WTC11 (cell line): ENCODE measurements around the gene MARCHF10. TPM values are rescaled to one million over a fixed set of nuclear protein-coding genes. Genes with fewer than 3 reads are reported as not detected.
A peak's percentile ranks its signal among the peaks of the same experiment; 100 is the strongest.

Source experiments
- ATAC-seq: fragments of 200-7000 bp; cut with Tn5 transposase; 2 replicates; pipeline ENCODE4 v1.10.0; 2021; ENCODE audit warnings: mild to moderate bottlenecking, moderate library complexity
- CTCF ChIA-PET: fragments of 300-600 bp; sonication (Branson Sonifier 250); formaldehyde crosslinking; loops from one replicate; lab custom pipeline; 2021; ENCODE audit warnings: antibody characterized with exemption; lab: Charles Lee
- POLR2A ChIA-PET: fragments of 350-600 bp; sonication (Branson Sonifier 250); formaldehyde crosslinking; loops from one replicate; lab custom pipeline; 2021; ENCODE audit warnings: antibody characterized with exemption; lab: Charles Lee
- DNase-seq: peaks from one replicate; pipeline ENCODE4 v3.0.0; 2021; ENCODE audit warnings: low spot score
- H3K27ac Mint-ChIP-seq: 2 replicates; pipeline ENCODE4 v1.8.0; 2021; ENCODE audit warnings: mixed read lengths
- H3K27me3 Mint-ChIP-seq: 2 replicates; pipeline ENCODE4 v1.8.0; 2021; ENCODE audit warnings: low read depth, mild to moderate bottlenecking, moderate library complexity, mixed read lengths
- H3K36me3 Mint-ChIP-seq: 2 replicates; pipeline ENCODE4 v1.8.0; 2021; ENCODE audit warnings: mixed read lengths
- H3K4me1 Mint-ChIP-seq: 2 replicates; pipeline ENCODE4 v1.8.0; 2022; ENCODE audit warnings: mixed read lengths
- H3K4me3 Mint-ChIP-seq: 2 replicates; pipeline ENCODE4 v1.8.0; 2021; ENCODE audit warnings: mild to moderate bottlenecking, moderate library complexity, mixed read lengths
- H3K9me3 Mint-ChIP-seq: 2 replicates; pipeline ENCODE4 v1.8.0; 2021; ENCODE audit warnings: mixed read lengths
- CREB1 ChIP-seq: sonication (generic); formaldehyde crosslinking; IDR thresholded peaks from 2 replicates; pipeline ENCODE4 v1.8.0; 2023; ENCODE audit warnings: mild to moderate bottlenecking, missing genetic modification reagents
- FOXP1 ChIP-seq: sonication (generic); formaldehyde crosslinking; IDR thresholded peaks from 2 replicates; pipeline ENCODE4 v1.8.0; 2022; ENCODE audit warnings: missing genetic modification reagents, mild to moderate bottlenecking, moderate library complexity, borderline replicate concordance
- GABPB1 ChIP-seq: sonication (generic); formaldehyde crosslinking; IDR thresholded peaks from 2 replicates; pipeline ENCODE4 v1.8.1; 2023; ENCODE audit warnings: mild to moderate bottlenecking, missing genetic modification reagents
- NR3C1 ChIP-seq: sonication (generic); formaldehyde crosslinking; conservative IDR thresholded peaks from 2 replicates; pipeline ENCODE4 v1.8.1; 2023; ENCODE audit warnings: low read depth, mild to moderate bottlenecking, missing genetic modification reagents
- SOX15 ChIP-seq: fragments of 250-450 bp; sonication (Bioruptor Pico); IDR thresholded peaks from 2 replicates; pipeline ENCODE4 v1.9.0; 2021; ENCODE audit warnings: mild to moderate bottlenecking
- TEAD4 ChIP-seq: sonication (generic); formaldehyde crosslinking; IDR thresholded peaks from 2 replicates; pipeline ENCODE4 v1.8.0; 2022; ENCODE audit warnings: mild to moderate bottlenecking, missing genetic modification reagents
- ZNF232 ChIP-seq: sonication (generic); formaldehyde crosslinking; IDR thresholded peaks from 2 replicates; pipeline ENCODE4 v1.8.0; 2022; ENCODE audit warnings: mild to moderate bottlenecking, missing genetic modification reagents
- ZNF263 ChIP-seq: sonication (generic); formaldehyde crosslinking; IDR thresholded peaks from 2 replicates; pipeline ENCODE4 v1.8.1; 2022; ENCODE audit warnings: low read depth, mild to moderate bottlenecking, moderate library complexity, missing genetic modification reagents
- total RNA-seq: library from RNA; stranded (reverse); gene quantifications from 3 replicates; pipeline ENCODE4 v1.2.3, GENCODE V29; 2021
- TF ChIP-seq, protein P1 (sequence below): sonication (generic); formaldehyde crosslinking; conservative IDR thresholded peaks from 2 replicates; pipeline ENCODE4 v1.8.1; 2023; ENCODE audit warnings: mild to moderate bottlenecking, low read depth, missing genetic modification reagents, moderate library complexity
- TF ChIP-seq, protein P2 (sequence below): sonication (generic); formaldehyde crosslinking; IDR thresholded peaks from 2 replicates; pipeline ENCODE4 v1.8.1; 2022; ENCODE audit warnings: missing genetic modification reagents, borderline replicate concordance
- TF ChIP-seq, protein P3 (sequence below): sonication (generic); formaldehyde crosslinking; IDR thresholded peaks from 2 replicates; pipeline ENCODE4 v1.8.0; 2022; ENCODE audit warnings: mild to moderate bottlenecking, missing genetic modification reagents
- TF ChIP-seq, protein P4 (sequence below): fragments of 200-600 bp; IDR thresholded peaks from 2 replicates; pipeline ENCODE4 v1.8.0; 2022; ENCODE audit warnings: antibody characterized with exemption
- TF ChIP-seq, protein P5 (sequence below): sonication (generic); formaldehyde crosslinking; IDR thresholded peaks from 2 replicates; pipeline ENCODE4 v1.8.1; 2023; ENCODE audit warnings: mild to moderate bottlenecking, missing genetic modification reagents, borderline replicate concordance
- TF ChIP-seq, protein P6 (sequence below): fragments of 250-450 bp; sonication (Bioruptor Pico); conservative IDR thresholded peaks from 2 replicates; pipeline ENCODE4 v1.9.0; 2021; ENCODE audit warnings: mild to moderate bottlenecking

The MARCHF10 gene
- total RNA-seq, 1 experiment from 2014 or later, result 1.0 TPM

DNA sequence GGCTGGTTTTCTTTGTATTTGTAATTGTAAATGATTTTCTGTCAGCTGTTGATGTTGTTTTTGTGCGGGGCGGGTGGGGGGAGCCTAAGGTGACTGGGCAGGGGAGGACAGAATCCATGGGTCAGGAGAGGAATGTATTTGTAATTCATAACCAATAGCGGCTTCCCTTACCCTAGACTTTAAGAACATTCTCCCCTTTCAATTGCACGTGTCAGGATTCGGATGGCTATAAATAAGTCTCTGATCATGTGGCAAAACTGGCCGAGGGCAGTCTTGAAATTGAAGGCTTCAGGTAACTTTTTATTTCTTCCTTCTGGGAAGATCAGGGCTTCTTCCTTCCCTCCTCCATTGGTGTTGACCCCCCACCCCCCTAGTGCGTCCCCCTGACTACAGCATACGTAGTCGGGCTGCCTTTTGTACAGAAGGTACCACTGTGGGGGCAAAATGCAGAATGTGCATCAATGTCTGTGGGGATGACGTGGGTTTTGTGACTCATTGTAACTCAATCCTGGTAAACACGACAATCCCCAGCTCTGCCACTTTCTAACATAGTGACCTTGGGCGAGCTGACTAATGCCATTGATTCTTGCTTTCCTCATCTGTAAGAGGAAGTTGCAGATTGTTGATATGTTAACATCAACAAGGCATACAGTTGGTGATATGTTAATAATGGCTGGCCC lies 16.2 kb downstream of the MARCHF10 start:
- no peak overlapping the region for H3K4me3 Mint-ChIP-seq

DNA sequence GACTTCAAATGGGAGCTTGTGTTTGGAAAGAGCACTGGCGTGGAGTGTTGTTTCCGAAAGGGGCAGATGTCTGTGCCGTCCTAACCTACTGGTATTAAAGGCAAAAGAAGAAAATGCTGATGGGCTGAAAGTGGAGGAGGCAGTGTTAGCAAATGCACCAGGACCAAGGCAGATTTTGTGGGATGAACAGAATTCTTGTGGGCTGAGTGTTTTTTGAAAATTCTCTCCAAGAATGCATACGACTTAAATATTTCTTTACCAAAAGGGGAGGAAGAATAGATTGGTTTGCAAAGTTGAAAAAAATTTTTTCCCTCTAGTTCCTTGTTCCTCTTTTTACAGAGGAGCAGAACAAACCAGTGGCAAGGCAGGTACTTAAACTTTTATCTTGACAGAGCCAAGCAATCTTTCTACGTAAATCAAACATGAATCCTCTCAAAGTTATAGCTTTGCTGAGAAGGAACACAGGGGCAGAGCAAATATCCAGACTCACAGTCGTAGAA lies 16.8 kb downstream of the MARCHF10 start:
- ATAC-seq (no peak), DNase-seq (no peak)
- Mint-ChIP-seq H3K9me3 (peaks cover 6% of the 10 kb centered on the region), H3K27ac (no peak overlapping the region), H3K4me3 (no peak overlapping the region), H3K4me1 (peaks cover 10% of the 10 kb centered on the region), H3K36me3 (peaks cover 5% of the 10 kb centered on the region; the same call in 1 of the 2 replicates)
- POLR2A ChIA-PET, result no interaction called here
- CTCF ChIA-PET, result no interaction called here
- TF ChIP-seq, protein P1, sequence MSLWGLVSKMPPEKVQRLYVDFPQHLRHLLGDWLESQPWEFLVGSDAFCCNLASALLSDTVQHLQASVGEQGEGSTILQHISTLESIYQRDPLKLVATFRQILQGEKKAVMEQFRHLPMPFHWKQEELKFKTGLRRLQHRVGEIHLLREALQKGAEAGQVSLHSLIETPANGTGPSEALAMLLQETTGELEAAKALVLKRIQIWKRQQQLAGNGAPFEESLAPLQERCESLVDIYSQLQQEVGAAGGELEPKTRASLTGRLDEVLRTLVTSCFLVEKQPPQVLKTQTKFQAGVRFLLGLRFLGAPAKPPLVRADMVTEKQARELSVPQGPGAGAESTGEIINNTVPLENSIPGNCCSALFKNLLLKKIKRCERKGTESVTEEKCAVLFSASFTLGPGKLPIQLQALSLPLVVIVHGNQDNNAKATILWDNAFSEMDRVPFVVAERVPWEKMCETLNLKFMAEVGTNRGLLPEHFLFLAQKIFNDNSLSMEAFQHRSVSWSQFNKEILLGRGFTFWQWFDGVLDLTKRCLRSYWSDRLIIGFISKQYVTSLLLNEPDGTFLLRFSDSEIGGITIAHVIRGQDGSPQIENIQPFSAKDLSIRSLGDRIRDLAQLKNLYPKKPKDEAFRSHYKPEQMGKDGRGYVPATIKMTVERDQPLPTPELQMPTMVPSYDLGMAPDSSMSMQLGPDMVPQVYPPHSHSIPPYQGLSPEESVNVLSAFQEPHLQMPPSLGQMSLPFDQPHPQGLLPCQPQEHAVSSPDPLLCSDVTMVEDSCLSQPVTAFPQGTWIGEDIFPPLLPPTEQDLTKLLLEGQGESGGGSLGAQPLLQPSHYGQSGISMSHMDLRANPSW (CRISPR knock-in tag), result no peak
- TF ChIP-seq FOXP1 (CRISPR knock-in tag), result no peak
- TF ChIP-seq, protein P2, sequence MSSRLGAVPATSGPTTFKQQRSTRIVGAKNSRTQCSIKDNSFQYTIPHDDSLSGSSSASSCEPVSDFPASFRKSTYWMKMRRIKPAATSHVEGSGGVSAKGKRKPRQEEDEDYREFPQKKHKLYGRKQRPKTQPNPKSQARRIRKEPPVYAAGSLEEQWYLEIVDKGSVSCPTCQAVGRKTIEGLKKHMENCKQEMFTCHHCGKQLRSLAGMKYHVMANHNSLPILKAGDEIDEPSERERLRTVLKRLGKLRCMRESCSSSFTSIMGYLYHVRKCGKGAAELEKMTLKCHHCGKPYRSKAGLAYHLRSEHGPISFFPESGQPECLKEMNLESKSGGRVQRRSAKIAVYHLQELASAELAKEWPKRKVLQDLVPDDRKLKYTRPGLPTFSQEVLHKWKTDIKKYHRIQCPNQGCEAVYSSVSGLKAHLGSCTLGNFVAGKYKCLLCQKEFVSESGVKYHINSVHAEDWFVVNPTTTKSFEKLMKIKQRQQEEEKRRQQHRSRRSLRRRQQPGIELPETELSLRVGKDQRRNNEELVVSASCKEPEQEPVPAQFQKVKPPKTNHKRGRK (CRISPR knock-in tag), result no peak
- TF ChIP-seq, protein P3, sequence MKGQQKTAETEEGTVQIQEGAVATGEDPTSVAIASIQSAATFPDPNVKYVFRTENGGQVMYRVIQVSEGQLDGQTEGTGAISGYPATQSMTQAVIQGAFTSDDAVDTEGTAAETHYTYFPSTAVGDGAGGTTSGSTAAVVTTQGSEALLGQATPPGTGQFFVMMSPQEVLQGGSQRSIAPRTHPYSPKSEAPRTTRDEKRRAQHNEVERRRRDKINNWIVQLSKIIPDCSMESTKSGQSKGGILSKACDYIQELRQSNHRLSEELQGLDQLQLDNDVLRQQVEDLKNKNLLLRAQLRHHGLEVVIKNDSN (CRISPR knock-in tag), result no peak
- no peak for TF ChIP-seq TEAD4 (CRISPR knock-in tag)
- TF ChIP-seq CREB1, result no peak
- TF ChIP-seq, protein P4, sequence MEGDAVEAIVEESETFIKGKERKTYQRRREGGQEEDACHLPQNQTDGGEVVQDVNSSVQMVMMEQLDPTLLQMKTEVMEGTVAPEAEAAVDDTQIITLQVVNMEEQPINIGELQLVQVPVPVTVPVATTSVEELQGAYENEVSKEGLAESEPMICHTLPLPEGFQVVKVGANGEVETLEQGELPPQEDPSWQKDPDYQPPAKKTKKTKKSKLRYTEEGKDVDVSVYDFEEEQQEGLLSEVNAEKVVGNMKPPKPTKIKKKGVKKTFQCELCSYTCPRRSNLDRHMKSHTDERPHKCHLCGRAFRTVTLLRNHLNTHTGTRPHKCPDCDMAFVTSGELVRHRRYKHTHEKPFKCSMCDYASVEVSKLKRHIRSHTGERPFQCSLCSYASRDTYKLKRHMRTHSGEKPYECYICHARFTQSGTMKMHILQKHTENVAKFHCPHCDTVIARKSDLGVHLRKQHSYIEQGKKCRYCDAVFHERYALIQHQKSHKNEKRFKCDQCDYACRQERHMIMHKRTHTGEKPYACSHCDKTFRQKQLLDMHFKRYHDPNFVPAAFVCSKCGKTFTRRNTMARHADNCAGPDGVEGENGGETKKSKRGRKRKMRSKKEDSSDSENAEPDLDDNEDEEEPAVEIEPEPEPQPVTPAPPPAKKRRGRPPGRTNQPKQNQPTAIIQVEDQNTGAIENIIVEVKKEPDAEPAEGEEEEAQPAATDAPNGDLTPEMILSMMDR, result no peak
- TF ChIP-seq ZNF232 (CRISPR knock-in tag), result no peak
- TF ChIP-seq, protein P5, sequence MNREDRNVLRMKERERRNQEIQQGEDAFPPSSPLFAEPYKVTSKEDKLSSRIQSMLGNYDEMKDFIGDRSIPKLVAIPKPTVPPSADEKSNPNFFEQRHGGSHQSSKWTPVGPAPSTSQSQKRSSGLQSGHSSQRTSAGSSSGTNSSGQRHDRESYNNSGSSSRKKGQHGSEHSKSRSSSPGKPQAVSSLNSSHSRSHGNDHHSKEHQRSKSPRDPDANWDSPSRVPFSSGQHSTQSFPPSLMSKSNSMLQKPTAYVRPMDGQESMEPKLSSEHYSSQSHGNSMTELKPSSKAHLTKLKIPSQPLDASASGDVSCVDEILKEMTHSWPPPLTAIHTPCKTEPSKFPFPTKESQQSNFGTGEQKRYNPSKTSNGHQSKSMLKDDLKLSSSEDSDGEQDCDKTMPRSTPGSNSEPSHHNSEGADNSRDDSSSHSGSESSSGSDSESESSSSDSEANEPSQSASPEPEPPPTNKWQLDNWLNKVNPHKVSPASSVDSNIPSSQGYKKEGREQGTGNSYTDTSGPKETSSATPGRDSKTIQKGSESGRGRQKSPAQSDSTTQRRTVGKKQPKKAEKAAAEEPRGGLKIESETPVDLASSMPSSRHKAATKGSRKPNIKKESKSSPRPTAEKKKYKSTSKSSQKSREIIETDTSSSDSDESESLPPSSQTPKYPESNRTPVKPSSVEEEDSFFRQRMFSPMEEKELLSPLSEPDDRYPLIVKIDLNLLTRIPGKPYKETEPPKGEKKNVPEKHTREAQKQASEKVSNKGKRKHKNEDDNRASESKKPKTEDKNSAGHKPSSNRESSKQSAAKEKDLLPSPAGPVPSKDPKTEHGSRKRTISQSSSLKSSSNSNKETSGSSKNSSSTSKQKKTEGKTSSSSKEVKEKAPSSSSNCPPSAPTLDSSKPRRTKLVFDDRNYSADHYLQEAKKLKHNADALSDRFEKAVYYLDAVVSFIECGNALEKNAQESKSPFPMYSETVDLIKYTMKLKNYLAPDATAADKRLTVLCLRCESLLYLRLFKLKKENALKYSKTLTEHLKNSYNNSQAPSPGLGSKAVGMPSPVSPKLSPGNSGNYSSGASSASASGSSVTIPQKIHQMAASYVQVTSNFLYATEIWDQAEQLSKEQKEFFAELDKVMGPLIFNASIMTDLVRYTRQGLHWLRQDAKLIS (CRISPR knock-in tag), result no peak
- no peak for TF ChIP-seq ZNF263 (CRISPR knock-in tag)
- no peak for TF ChIP-seq NR3C1 (CRISPR knock-in tag)
- TF ChIP-seq, protein P6, sequence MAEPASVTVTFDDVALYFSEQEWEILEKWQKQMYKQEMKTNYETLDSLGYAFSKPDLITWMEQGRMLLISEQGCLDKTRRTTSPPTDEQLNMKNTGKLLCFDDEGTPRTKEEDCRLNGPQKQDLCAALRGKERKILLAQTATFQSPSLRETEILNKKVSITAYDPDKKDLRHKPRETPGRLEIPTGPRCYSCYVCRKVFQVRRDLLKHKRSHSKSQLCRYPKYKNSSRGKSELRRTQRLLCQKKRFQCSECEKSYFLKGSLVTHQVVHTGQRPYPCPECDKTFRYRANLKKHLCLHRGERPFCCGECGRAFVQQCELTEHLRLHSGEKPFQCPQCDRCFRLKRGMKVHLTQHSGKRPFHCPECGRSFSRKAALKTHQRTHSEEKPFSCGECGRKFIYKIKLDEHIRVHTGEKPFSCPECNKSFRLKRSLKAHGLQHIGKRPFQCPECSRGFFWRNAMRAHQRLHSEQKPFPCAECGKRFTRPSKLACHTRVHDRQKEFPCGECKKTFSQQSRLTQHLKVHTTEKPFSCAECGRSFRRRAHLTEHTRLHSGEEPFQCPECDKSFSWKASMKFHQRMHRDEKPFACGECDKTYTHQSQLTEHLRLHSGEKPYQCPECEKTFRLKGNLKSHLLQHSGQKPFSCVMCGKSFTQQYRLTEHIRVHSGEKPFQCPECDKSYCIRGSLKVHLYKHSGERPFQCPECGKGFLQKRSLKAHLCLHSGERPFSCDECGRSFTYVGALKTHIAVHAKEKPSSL (CRISPR knock-in tag), result no peak
- TF ChIP-seq, all 79 proteins: peak for 0
- H3K27me3 Mint-ChIP-seq, result no peaks in the 10 kb centered on the region

More for the DNA sequence above, 16.2 kb downstream of the MARCHF10 start:
- no peak for ATAC-seq
- Mint-ChIP-seq H3K4me1 (peaks cover 10% of the 10 kb centered on the region), H3K27ac (no peak overlapping the region), H3K9me3 (peaks cover 6% of the 10 kb centered on the region), H3K36me3 (peaks cover 5% of the 10 kb centered on the region; the same call in 1 of the 2 replicates), H3K27me3 (no peaks in the 10 kb centered on the region)
- ChIA-PET CTCF (no interaction called here), POLR2A (no interaction called here)
- no peak for DNase-seq
- peak; percentile 79 for TF ChIP-seq GABPB1
- TF ChIP-seq SOX15 (CRISPR knock-in tag), result no peak
- TF ChIP-seq, all 79 proteins: peak for 1
